Activated CD4-positive, alpha-beta T cell treated with anti-CD3 and anti-CD28 coated beads, Interleukin-2, amount 10 ng/mL, durations not matched to agents 24 days and 14 days (primary cell): ENCODE measurements around the gene PEG3. TPM values are rescaled to one million over a fixed set of nuclear protein-coding genes. Genes with fewer than 3 reads are reported as not detected.

Source experiments
- DNase-seq: peaks from one replicate; pipeline ENCODE4 v3.0.0; 2022
- H3K27ac Mint-ChIP-seq: one replicate; pipeline ENCODE4 v1.8.0; 2022; ENCODE audit warnings: mild to moderate bottlenecking, mixed read lengths
- H3K27me3 Mint-ChIP-seq: one replicate; pipeline ENCODE4 v1.8.0; 2022; ENCODE audit warnings: mixed read lengths
- H3K36me3 Mint-ChIP-seq: one replicate; pipeline ENCODE4 v1.8.0; 2022; ENCODE audit warnings: low read depth, mild to moderate bottlenecking, mixed read lengths
- H3K4me1 Mint-ChIP-seq: one replicate; pipeline ENCODE4 v1.8.0; 2021; ENCODE audit warnings: mixed read lengths
- H3K4me3 Mint-ChIP-seq: one replicate; pipeline ENCODE4 v1.8.0; 2022; ENCODE audit warnings: mild to moderate bottlenecking, moderate library complexity, mixed read lengths
- H3K9me3 Mint-ChIP-seq: one replicate; pipeline ENCODE4 v1.8.0; 2021; ENCODE audit warnings: mixed read lengths
- intact Hi-C: fragments of 100-400 bp; cut with micrococcal nuclease; formaldehyde crosslinking; loops from one replicate; pipeline ENCODE4 v1.15.1; 2023
- total RNA-seq: library from RNA; stranded (reverse); gene quantifications from 2 replicates; pipeline ENCODE4 v1.2.3, GENCODE V29; 2022

PEG3 gene
- total RNA-seq, 1 donor from 2014 or later: not detected

DNA sequence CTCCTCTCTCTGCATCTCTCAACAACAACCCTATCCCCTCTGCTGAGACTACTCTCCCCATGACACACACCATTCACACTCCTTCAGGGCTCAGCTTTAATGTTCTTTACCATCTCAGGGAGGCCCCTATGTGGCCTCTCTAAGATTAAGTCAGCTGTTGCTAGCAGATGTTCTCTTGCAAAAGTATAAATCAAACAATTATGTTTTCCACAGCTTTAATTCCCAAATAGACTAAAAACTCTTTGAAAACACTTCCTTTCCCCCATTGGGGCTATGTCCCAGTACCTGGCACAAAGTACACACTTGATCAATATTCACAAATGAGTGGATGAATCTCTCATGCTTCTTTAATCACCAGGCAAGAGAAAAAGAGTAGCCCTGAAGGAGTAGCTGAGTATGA, 5.1 kb downstream of the PEG3 start:
- peaks cover 33% of the 10 kb centered on the region for H3K9me3 Mint-ChIP-seq
- no peaks in the 10 kb centered on the region for H3K27me3 Mint-ChIP-seq
- H3K27ac Mint-ChIP-seq: no peak overlapping the region
- no peak for DNase-seq
- peaks cover 3% of the 10 kb centered on the region for H3K36me3 Mint-ChIP-seq
- H3K4me1 Mint-ChIP-seq: no peaks in the 10 kb centered on the region
- no peak overlapping the region for H3K4me3 Mint-ChIP-seq
- intact Hi-C loops: no loop called here

DNA sequence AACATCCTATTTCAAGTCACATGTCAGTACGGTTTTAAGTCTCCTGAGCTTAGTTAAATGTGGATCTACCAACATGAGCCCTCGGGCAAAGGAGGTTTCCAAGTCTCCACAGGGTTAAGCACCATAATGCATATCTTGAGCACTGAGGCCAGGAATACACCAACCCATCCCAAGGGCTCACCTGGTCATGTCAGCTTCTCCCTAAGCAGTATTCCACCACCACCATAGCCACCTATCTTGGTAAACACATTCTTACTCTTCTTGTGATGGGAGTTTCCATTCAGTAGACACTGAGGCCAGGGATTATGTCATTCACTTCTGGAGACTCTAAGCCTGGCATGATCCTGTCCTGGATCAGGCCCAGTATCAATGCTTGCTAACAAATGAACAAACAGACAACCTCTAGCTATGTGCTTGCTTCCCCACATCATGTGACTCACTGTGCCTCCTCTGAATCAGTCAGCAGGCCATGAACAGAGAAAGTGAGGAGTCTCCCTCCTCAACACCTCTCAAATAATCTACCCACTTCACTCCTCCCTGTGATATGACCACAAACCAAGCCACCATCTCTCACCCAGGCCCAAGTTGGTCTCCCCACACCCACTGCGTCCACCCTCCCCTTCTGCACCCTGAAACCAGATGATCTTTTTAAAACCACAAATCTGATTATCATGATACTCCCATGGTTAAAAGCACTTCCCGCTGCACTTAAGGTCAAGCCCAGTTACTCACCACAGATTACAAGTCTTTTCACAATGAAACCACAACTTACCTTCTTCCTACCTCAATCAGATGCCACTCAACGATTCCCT, 5.8 kb downstream of the PEG3 start:
- no peak overlapping the region for H3K27ac Mint-ChIP-seq
- peaks cover 3% of the 10 kb centered on the region for H3K36me3 Mint-ChIP-seq
- intact Hi-C loops: no loop called here
- no peak overlapping the region for H3K4me3 Mint-ChIP-seq
- H3K9me3 Mint-ChIP-seq: peaks cover 35% of the 10 kb centered on the region
- no peak for DNase-seq
- no peaks in the 10 kb centered on the region for H3K27me3 Mint-ChIP-seq
- H3K4me1 Mint-ChIP-seq: no peaks in the 10 kb centered on the region

DNA sequence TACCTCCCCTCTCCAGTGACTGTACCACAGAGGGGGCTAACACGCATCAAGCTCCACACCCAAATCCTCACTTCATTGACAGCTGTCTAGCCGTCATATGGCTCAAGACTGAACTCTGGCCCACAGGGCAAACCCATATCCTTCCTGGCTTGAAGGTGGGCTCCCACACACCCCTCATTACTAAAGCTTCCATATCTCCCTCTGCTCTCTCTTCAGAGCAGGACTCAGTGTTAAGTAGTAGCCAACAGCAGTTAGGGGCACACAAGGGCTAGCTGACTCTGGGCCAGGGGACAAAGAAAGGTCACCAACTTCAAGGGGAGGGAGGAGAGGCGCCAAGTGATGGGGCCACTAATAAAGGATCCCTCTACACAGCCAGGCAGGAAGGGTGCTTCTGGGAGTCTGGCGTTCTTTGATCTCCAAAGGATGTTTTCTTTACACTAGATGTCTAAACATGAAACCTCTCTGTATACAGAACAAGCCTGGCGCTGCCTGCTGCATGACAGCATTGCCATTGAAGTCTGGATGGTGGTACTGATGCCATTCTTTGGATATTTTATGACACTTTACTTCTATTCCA, 8.1 kb downstream of the PEG3 start:
- intact Hi-C loops: no loop called here
- H3K4me1 Mint-ChIP-seq: no peaks in the 10 kb centered on the region
- no peak overlapping the region for H3K4me3 Mint-ChIP-seq
- no peaks in the 10 kb centered on the region for H3K36me3 Mint-ChIP-seq
- peaks cover 37% of the 10 kb centered on the region for H3K9me3 Mint-ChIP-seq
- H3K27me3 Mint-ChIP-seq: no peaks in the 10 kb centered on the region
- H3K27ac Mint-ChIP-seq: no peak overlapping the region
- DNase-seq: no peak

- Mint-ChIP-seq H3K4me3 (no peak overlapping the region), H3K27me3 (no peaks in the 10 kb centered on the region), H3K4me1 (no peaks in the 10 kb centered on the region), H3K36me3 (no peaks in the 10 kb centered on the region), H3K9me3 (peaks cover 35% of the 10 kb centered on the region), H3K27ac (no peak overlapping the region)
- no peak for DNase-seq
- intact Hi-C loops: no loop called here
Measured at GRCh38 chr19:56831255-56831654, 9.3 kb downstream of the PEG3 start.

DNA sequence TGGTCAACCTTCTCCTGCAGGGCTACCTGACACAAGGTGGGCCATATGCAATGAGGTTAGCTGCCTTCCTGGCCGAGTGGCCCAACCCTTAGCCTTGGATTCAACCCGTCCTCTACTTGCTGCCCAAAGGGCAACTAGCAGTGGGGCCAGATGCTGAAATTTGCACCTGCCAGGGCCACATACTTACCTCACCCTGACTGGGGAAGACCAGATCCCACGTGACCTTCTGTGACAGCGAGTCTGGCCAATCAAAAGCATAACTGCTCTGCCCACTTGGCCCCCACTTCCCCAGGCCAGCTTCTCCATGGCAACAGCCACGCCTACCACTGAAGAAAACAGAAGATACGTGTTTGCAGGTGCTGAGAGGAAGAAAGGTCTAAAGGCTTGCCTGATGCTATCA, 10.9 kb downstream of the PEG3 start:
- H3K9me3 Mint-ChIP-seq: peaks cover 29% of the 10 kb centered on the region
- H3K27ac Mint-ChIP-seq: no peak overlapping the region
- H3K4me3 Mint-ChIP-seq: no peak overlapping the region
- H3K36me3 Mint-ChIP-seq: no peaks in the 10 kb centered on the region
- no peaks in the 10 kb centered on the region for H3K27me3 Mint-ChIP-seq
- intact Hi-C loops: no loop called here
- DNase-seq: no peak
- no peaks in the 10 kb centered on the region for H3K4me1 Mint-ChIP-seq

DNA sequence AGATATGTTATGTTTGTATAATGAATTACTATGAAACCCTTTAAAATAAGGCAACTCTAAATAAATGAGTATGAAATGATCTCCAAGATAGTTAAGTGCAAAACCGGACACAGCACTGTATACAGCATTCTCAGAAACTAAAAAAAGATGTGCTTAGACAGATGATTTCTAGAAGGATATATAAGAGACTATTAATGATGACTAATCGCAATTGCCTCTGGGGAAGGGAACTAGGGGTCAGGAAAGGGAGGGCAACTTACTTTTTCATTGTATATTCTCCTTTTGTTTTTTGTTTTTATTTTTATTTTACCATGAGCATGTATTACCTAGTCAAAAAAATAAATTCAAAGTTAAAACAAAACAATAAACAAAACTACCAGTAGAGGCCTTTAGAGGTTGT, 12.8 kb downstream of the PEG3 start:
- Mint-ChIP-seq H3K27ac (no peak overlapping the region), H3K9me3 (peaks cover 25% of the 10 kb centered on the region), H3K36me3 (no peaks in the 10 kb centered on the region), H3K27me3 (no peaks in the 10 kb centered on the region), H3K4me3 (no peak overlapping the region), H3K4me1 (no peaks in the 10 kb centered on the region)
- DNase-seq: no peak
- intact Hi-C loops: no loop called here

- no peak for DNase-seq
- no peaks in the 10 kb centered on the region for H3K4me1 Mint-ChIP-seq
- H3K36me3 Mint-ChIP-seq: no peaks in the 10 kb centered on the region
- no peak overlapping the region for H3K27ac Mint-ChIP-seq
- intact Hi-C loops: no loop called here
- no peaks in the 10 kb centered on the region for H3K27me3 Mint-ChIP-seq
- no peak overlapping the region for H3K4me3 Mint-ChIP-seq
- H3K9me3 Mint-ChIP-seq: peaks cover 46% of the 10 kb centered on the region
Measured at GRCh38 chr19:56823956-56824355, 16.6 kb downstream of the PEG3 start.

GRCh38 chr19:56823417-56823816, 17.1 kb downstream of the PEG3 start:
- no peak overlapping the region for H3K4me3 Mint-ChIP-seq
- H3K36me3 Mint-ChIP-seq: no peaks in the 10 kb centered on the region
- H3K27me3 Mint-ChIP-seq: no peaks in the 10 kb centered on the region
- H3K9me3 Mint-ChIP-seq: peaks cover 49% of the 10 kb centered on the region
- no peak for DNase-seq
- intact Hi-C loops: no loop called here
- no peak overlapping the region for H3K27ac Mint-ChIP-seq
- H3K4me1 Mint-ChIP-seq: no peaks in the 10 kb centered on the region

- H3K9me3 Mint-ChIP-seq: peaks cover 51% of the 10 kb centered on the region
- no peaks in the 10 kb centered on the region for H3K4me1 Mint-ChIP-seq
- no peak overlapping the region for H3K4me3 Mint-ChIP-seq
- no peak overlapping the region for H3K27ac Mint-ChIP-seq
- intact Hi-C loops: no loop called here
- H3K36me3 Mint-ChIP-seq: no peaks in the 10 kb centered on the region
- DNase-seq: no peak
- no peaks in the 10 kb centered on the region for H3K27me3 Mint-ChIP-seq
Measured at GRCh38 chr19:56822755-56823154, 17.8 kb downstream of the PEG3 start.

GRCh38 chr19:56821675-56822074, 18.9 kb downstream of the PEG3 start:
- intact Hi-C loops: no loop called here
- H3K27me3 Mint-ChIP-seq: no peaks in the 10 kb centered on the region
- no peak overlapping the region for H3K27ac Mint-ChIP-seq
- no peaks in the 10 kb centered on the region for H3K36me3 Mint-ChIP-seq
- peaks cover 62% of the 10 kb centered on the region for H3K9me3 Mint-ChIP-seq
- H3K4me1 Mint-ChIP-seq: no peaks in the 10 kb centered on the region
- no peak overlapping the region for H3K4me3 Mint-ChIP-seq
- no peak for DNase-seq

- no peaks in the 10 kb centered on the region for H3K27me3 Mint-ChIP-seq
- H3K9me3 Mint-ChIP-seq: peaks cover 63% of the 10 kb centered on the region
- H3K27ac Mint-ChIP-seq: no peak overlapping the region
- no peaks in the 10 kb centered on the region for H3K4me1 Mint-ChIP-seq
- intact Hi-C loops: no loop called here
- no peak overlapping the region for H3K4me3 Mint-ChIP-seq
- no peaks in the 10 kb centered on the region for H3K36me3 Mint-ChIP-seq
- no peak for DNase-seq
Measured at GRCh38 chr19:56821209-56821608, 19.3 kb downstream of the PEG3 start.

GRCh38 chr19:56819166-56819565, 21.4 kb downstream of the PEG3 start:
- Mint-ChIP-seq H3K9me3 (peaks cover 67% of the 10 kb centered on the region), H3K36me3 (peaks cover 1% of the 10 kb centered on the region), H3K27ac (no peak overlapping the region), H3K4me1 (no peaks in the 10 kb centered on the region), H3K27me3 (no peaks in the 10 kb centered on the region), H3K4me3 (no peak overlapping the region)
- intact Hi-C loops: no loop called here
- DNase-seq: no peak

GRCh38 chr19:56814656-56815055, 25.9 kb downstream of the PEG3 start:
- no peaks in the 10 kb centered on the region for H3K4me1 Mint-ChIP-seq
- no peaks in the 10 kb centered on the region for H3K27me3 Mint-ChIP-seq
- H3K36me3 Mint-ChIP-seq: peaks cover 1% of the 10 kb centered on the region
- intact Hi-C loops: no loop called here
- no peak overlapping the region for H3K4me3 Mint-ChIP-seq
- peaks cover 56% of the 10 kb centered on the region for H3K9me3 Mint-ChIP-seq
- no peak for DNase-seq
- no peak overlapping the region for H3K27ac Mint-ChIP-seq

- no peak overlapping the region for H3K27ac Mint-ChIP-seq
- peaks cover 57% of the 10 kb centered on the region for H3K9me3 Mint-ChIP-seq
- H3K27me3 Mint-ChIP-seq: no peaks in the 10 kb centered on the region
- intact Hi-C loops: no loop called here
- H3K4me1 Mint-ChIP-seq: no peaks in the 10 kb centered on the region
- no peak for DNase-seq
- peaks cover 1% of the 10 kb centered on the region for H3K36me3 Mint-ChIP-seq
- H3K4me3 Mint-ChIP-seq: no peak overlapping the region
Measured at GRCh38 chr19:56813531-56813930, 27.0 kb downstream of the PEG3 start.

DNA sequence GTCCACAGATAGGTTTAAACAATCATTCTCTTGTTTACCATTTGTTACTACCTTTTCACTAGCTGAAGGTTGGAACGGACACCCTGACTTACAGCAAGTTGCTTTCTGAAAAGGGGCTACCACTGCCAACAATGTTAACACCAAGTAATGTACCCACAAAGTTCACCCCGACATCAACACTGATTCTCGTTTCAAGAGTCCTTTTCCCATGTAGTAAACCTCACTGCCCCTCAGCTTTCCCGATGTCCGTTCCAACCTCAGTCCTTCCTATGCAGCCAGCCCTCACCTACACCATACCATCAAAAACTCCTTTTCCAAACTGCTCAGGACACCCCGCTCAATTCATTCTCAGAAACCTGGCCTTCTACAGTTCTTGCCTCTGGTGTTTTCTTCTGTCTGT, 29.0 kb downstream of the PEG3 start:
- Mint-ChIP-seq H3K36me3 (peaks cover 1% of the 10 kb centered on the region), H3K4me1 (no peaks in the 10 kb centered on the region), H3K9me3 (peaks cover 43% of the 10 kb centered on the region), H3K27ac (no peak overlapping the region), H3K27me3 (no peaks in the 10 kb centered on the region), H3K4me3 (no peak overlapping the region)
- no peak for DNase-seq
- intact Hi-C loops: no loop called here
